Measurements from ENCODE around the gene C3AR1.

DNA sequence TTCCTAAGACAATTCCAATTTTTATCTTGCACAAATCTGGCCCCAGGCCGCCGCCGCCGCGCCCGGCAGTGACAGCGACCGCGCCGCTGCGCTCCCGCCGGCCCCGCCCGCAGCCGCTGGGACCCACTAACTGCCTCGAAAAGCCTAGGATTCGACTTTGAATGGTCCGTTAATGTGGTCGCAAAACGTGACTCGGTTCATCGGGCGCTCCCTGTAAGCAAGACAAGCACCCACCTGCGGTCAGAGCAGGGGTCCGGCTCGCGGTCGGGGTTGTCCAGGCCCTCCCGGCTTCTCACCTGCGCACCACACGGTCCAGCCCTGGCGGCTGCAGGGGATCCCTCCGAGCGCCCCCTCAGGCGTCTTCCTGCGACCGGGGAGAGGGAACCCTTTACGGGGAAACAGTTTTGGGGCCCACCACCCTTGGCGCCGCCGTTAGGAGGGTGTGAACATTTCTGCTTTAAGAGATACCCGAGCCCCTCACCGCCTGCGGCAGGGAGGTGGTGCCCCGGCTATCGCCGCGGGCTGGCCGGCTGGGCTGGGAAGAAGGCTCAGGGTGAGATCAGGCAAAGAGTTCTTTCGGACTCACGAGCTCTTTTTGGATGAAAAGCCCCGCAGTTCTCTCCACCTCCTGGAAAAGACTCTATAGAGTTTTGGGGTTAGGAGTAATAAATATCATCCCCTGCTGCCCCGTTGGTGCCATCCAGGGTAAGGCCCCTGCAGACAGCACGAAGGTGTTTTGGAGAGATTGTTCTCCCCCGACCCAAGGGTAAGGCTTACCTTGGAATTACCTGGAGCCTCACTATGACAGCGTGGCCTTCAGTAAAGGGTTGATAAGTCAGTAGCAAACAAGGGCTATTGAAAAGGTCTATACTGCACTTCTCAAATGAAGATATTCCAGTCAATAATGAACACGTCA is 47.2 kb downstream of the C3AR1 start:
- TF ChIP-seq, protein P1, sequence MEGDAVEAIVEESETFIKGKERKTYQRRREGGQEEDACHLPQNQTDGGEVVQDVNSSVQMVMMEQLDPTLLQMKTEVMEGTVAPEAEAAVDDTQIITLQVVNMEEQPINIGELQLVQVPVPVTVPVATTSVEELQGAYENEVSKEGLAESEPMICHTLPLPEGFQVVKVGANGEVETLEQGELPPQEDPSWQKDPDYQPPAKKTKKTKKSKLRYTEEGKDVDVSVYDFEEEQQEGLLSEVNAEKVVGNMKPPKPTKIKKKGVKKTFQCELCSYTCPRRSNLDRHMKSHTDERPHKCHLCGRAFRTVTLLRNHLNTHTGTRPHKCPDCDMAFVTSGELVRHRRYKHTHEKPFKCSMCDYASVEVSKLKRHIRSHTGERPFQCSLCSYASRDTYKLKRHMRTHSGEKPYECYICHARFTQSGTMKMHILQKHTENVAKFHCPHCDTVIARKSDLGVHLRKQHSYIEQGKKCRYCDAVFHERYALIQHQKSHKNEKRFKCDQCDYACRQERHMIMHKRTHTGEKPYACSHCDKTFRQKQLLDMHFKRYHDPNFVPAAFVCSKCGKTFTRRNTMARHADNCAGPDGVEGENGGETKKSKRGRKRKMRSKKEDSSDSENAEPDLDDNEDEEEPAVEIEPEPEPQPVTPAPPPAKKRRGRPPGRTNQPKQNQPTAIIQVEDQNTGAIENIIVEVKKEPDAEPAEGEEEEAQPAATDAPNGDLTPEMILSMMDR (conservative IDR thresholded peaks at IDR 0.05): no peak
- no peak for TF ChIP-seq ZFX (IDR thresholded peaks at IDR 0.05)
